Motor neuron (in vitro differentiated cells): ENCODE results near the gene OPRL1. TPM values are rescaled to one million over a fixed set of nuclear protein-coding genes. Genes with fewer than 3 reads are reported as not detected.
A peak's percentile ranks its signal among the peaks of the same experiment; 100 is the strongest.

Source experiments
- ATAC-seq, 8 experiments: fragments of 200-7000 bp; cut with Tn5 transposase; replicated peaks in 6 of 8; 2 replicates each; pipeline ENCODE4 v1.8.0; 2021; ENCODE audit warnings: mild to moderate bottlenecking in 8 of 8, moderate library complexity in 8 of 8
- H3K27ac ChIP-seq, 2 donors: fragments of 250-450 bp; sonication (Bioruptor Pico); 2 replicates each; pipeline ENCODE4 v1.9.0; 2021; ENCODE audit warnings: antibody characterized with exemption in 2 of 2, mild to moderate bottlenecking in 2 of 2, moderate library complexity in 1 of 2
- H3K4me1 ChIP-seq, 2 donors: fragments of 250-450 bp; sonication (Bioruptor Pico); replicated peaks in 1 of 2; 2 replicates each; pipeline ENCODE4 v1.6.1; 2021; ENCODE audit warnings: antibody characterized with exemption in 2 of 2, mild to moderate bottlenecking in 2 of 2, moderate library complexity in 1 of 2
- H3K4me3 ChIP-seq, 5 donors: fragments of 250-450 bp; sonication (Bioruptor Pico); 2 replicates each; pipeline ENCODE4 v1.9.0; 2021; ENCODE audit warnings: antibody characterized with exemption in 5 of 5, mild to moderate bottlenecking in 5 of 5, moderate library complexity in 4 of 5
- WGBS, 10 experiments: fragments of 450-650 bp; shearing (Covaris generic); methylation state at CpG; one replicate each; pipeline ENCODE4 v1.0.0; 2022; 5-methylcytosine and 5-hydroxymethylcytosine counted together
- in situ Hi-C, 9 experiments: fragments of 400-800 bp; cut with MboI; loops; one replicate each; pipeline ENCODE4 v1.15.0; 2021; ENCODE audit warnings: low sequenced_read_pairs in 9 of 9, low pct_unique_long_range_greater_than_20kb in 2 of 9; ENCODE audit not compliant: unreplicated experiment in 9 of 9
- total RNA-seq, 8 experiments: library from RNA; unstranded; fragments of 300-600 nt; gene quantifications; 2 replicates each; pipeline versions ENCODE4 v1.2.3 to v1.2.4, GENCODE V29; 2022

OPRL1 gene
- total RNA-seq, result 1 to 10 TPM in 4 of 8 experiments, under 1 TPM in 4; 0.15 to 3.1 (median 1.5) TPM

- ATAC-seq, result peak in 4 of 8 experiments; percentile 21 to 58 (median 36)
- H3K4me3 ChIP-seq, result peak within 1 kb of the TSS; percentile 31 to 40 (median 36)
- in situ Hi-C loops, result no loop called here
- peak within 1 kb of the TSS in 1 of 2 donors; percentile 24 for H3K27ac ChIP-seq
- WGBS, 10 experiments, result 61% methylated on average over 5 of the region's 62 CpGs; no CpG with 5 or more reads in 9 of the 10 experiments
- H3K4me1 ChIP-seq, result peaks cover 23 to 37% of the 10 kb centered on the region in 2 donors
Measured at GRCh38 chr20:64080013-64080812, at the start of gene OPRL1. OPRL1 (plus strand) TSS chr20:64080082; CDS start chr20:64092721, 12,639 bp downstream.

- ATAC-seq, result no peak
- in situ Hi-C loops, result no loop called here
- 70 to 100% (median 95%) methylated on average over 1 to 5 of the region's 20 CpGs; no CpG with 5 or more reads in 5 of the 10 experiments for WGBS, 10 experiments
- Histone ChIP-seq H3K27ac (no peak overlapping the region), H3K4me3 (no peak overlapping the region), H3K4me1 (peaks cover 1 to 3% of the 10 kb centered on the region in 2 donors)
Measured at GRCh38 chr20:64030371-64031134, 49.3 kb upstream of the OPRL1 start.

- in situ Hi-C loops, result no loop called here
- Histone ChIP-seq H3K4me3 (no peak overlapping the region), H3K4me1 (peaks cover 15 to 16% of the 10 kb centered on the region in 2 donors), H3K27ac (no peak overlapping the region)
- no peak for ATAC-seq
- 80 to 100% (median 93%) methylated on average over 1 to 14 of the region's 19 CpGs; no CpG with 5 or more reads in 2 of the 10 experiments for WGBS, 10 experiments
Measured at GRCh38 chr20:64031822-64032314, 48.0 kb upstream of the OPRL1 start.

- in situ Hi-C loops, result no loop called here
- Histone ChIP-seq H3K4me1 (peaks cover 21 to 22% of the 10 kb centered on the region in 2 donors), H3K27ac (no peak overlapping the region), H3K4me3 (no peak overlapping the region)
- ATAC-seq, result no peak
- WGBS, 10 experiments, result 74 to 100% (median 94%) methylated on average over 2 to 8 of the region's 31 CpGs; no CpG with 5 or more reads in 6 of the 10 experiments
Measured at GRCh38 chr20:64032706-64033624, 46.9 kb upstream of the OPRL1 start.

GRCh38 chr20:64033981-64034493, 45.8 kb upstream of the OPRL1 start:
- no peak overlapping the region for H3K27ac ChIP-seq
- peak in 2 of 8 experiments; percentile 69 to 77 for ATAC-seq
- WGBS, 10 experiments, result 10% methylated on average over 2 of the region's 11 CpGs; no CpG with 5 or more reads in 9 of the 10 experiments
- H3K4me3 ChIP-seq, result no peak overlapping the region
- in situ Hi-C loops, result no loop called here
- peaks cover 22 to 23% of the 10 kb centered on the region in 2 donors for H3K4me1 ChIP-seq

GRCh38 chr20:64035066-64035932, 44.6 kb upstream of the OPRL1 start:
- no peak for ATAC-seq
- in situ Hi-C loops, result no loop called here
- whole genome bisulfite sequencing, 10 experiments, result 67 to 100% (median 91%) methylated on average over 1 to 6 of the region's 17 CpGs; no CpG with 5 or more reads in 2 of the 10 experiments
- Histone ChIP-seq H3K4me1 (peaks cover 22 to 23% of the 10 kb centered on the region in 2 donors), H3K4me3 (no peak overlapping the region), H3K27ac (no peak overlapping the region)

- in situ Hi-C loops, result no loop called here
Measured at GRCh38 chr20:64035933-64036345, 43.9 kb upstream of the OPRL1 start, which contains the start of gene C20orf204. C20orf204 (plus strand) TSS chr20:64036182; CDS start chr20:64036324, 142 bp downstream.

GRCh38 chr20:64036346-64037198, 43.3 kb upstream of the OPRL1 start:
- Histone ChIP-seq H3K4me1 (peaks cover 22 to 23% of the 10 kb centered on the region in 2 donors), H3K27ac (no peak overlapping the region), H3K4me3 (no peak overlapping the region)
- no peak for ATAC-seq
- 50 to 72% (median 65%) methylated on average over 1 to 2 of the region's 17 CpGs; no CpG with 5 or more reads in 6 of the 10 experiments for WGBS, 10 experiments
- in situ Hi-C loops, result no loop called here

More at GRCh38 chr20:64035933-64036345, 43.9 kb upstream of the OPRL1 start, which contains the start of gene C20orf204:
- Histone ChIP-seq H3K4me3 (no peak within 1 kb of the TSS), H3K4me1 (peaks cover 22 to 23% of the 10 kb centered on the region in 2 donors), H3K27ac (no peak within 1 kb of the TSS)
- WGBS, 10 experiments, result 73% methylated on average over 5 of the region's 10 CpGs; no CpG with 5 or more reads in 9 of the 10 experiments
- peak in 1 of 8 experiments; percentile 7 for ATAC-seq

GRCh38 chr20:64037199-64037497, 42.7 kb upstream of the OPRL1 start:
- H3K4me1 ChIP-seq, result peaks cover 22 to 24% of the 10 kb centered on the region in 2 donors
- in situ Hi-C loops, result no loop called here
- no peak overlapping the region for H3K4me3 ChIP-seq
- H3K27ac ChIP-seq, result no peak overlapping the region
- WGBS, 10 experiments, result no CpG with 5 or more reads among the region's 3 CpGs
- no peak for ATAC-seq

- in situ Hi-C loops, result no loop called here
- peaks cover 22 to 27% of the 10 kb centered on the region in 2 donors for H3K4me1 ChIP-seq
- peak in 5 of 8 experiments; percentile 2 to 28 (median 13) for ATAC-seq
- peak overlapping the region in 3 of 5 donors; percentile 19 to 35 (median 26) for H3K4me3 ChIP-seq
- peak overlapping the region in 1 of 2 donors; percentile 0 for H3K27ac ChIP-seq
- WGBS, 10 experiments, result 30% methylated on average over 8 of the region's 36 CpGs; no CpG with 5 or more reads in 9 of the 10 experiments
Measured at GRCh38 chr20:64037498-64038213, 42.2 kb upstream of the OPRL1 start.
